ENCODE data around the gene MYH6.

The MYH6 gene

DNA sequence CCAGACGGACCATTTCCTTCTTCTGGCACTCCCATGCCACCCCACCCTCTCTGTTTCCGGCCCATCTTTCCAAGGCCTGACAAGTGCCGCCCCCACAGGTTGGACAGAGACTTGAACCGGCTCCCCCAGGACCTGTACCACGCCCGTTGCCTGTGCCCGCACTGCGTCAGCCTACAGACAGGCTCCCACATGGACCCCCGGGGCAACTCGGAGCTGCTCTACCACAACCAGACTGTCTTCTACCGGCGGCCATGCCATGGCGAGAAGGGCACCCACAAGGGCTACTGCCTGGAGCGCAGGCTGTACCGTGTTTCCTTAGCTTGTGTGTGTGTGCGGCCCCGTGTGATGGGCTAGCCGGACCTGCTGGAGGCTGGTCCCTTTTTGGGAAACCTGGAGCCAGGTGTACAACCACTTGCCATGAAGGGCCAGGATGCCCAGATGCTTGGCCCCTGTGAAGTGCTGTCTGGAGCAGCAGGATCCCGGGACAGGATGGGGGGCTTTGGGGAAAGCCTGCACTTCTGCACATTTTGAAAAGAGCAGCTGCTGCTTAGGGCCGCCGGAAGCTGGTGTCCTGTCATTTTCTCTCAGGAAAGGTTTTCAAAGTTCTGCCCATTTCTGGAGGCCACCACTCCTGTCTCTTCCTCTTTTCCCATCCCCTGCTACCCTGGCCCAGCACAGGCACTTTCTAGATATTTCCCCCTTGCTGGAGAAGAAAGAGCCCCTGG lies 32.4 kb downstream of the MYH6 start:
- no peak for FAIRE-seq

DNA sequence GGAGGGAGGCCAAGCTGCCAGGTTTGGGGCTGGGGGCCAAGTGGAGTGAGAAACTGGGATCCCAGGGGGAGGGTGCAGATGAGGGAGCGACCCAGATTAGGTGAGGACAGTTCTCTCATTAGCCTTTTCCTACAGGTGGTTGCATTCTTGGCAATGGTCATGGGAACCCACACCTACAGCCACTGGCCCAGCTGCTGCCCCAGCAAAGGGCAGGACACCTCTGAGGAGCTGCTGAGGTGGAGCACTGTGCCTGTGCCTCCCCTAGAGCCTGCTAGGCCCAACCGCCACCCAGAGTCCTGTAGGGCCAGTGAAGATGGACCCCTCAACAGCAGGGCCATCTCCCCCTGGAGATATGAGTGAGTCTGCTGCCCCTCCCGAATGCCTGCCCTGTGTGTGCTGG lies 35.0 kb downstream of the MYH6 start:
- FAIRE-seq = no peak

DNA sequence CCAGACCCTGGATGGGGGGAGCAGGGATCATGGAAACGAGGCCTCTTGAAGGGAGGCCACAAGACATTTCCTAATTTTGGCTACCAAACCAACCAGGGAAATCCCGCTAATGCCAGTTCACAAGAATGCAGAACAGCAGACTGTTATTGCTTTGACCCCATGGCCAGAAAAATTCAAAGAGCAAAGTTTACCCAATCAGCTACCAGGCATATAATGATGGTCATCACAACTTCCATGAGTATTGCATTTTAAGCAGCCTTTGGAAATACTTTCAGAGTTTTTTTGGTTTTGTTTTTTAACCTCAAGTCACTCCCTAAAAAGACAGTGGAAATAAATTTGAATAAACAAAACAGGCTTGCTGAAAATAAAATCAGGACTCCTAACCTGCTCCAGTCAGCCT lies 35.6 kb downstream of the MYH6 start, which contains the start of gene IL25:
Gene IL25, plus strand, starts transcription at position 301 of the 400 bp plus-strand sequence.
- no peak for FAIRE-seq

DNA sequence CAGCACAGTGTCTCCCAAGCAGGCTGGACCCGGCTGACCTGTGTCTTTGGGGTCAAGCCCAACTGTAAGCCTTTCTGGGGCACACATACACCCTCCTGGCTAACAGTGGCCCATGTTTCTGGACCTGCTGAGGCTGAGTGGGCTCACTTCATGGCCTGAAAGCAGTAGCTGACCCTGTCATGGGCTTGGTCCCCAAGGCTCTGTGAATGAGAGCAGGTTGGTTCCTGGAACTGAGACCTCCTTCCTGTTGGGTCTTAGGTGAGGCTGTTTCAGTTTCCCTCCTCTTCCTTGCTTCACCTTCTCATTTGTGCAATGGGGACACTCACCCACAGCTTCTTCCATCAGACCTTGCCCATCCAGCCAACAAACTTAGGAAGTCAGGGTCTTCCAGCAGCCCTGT lies 36.2 kb downstream of the MYH6 start:
- no peak for FAIRE-seq

DNA sequence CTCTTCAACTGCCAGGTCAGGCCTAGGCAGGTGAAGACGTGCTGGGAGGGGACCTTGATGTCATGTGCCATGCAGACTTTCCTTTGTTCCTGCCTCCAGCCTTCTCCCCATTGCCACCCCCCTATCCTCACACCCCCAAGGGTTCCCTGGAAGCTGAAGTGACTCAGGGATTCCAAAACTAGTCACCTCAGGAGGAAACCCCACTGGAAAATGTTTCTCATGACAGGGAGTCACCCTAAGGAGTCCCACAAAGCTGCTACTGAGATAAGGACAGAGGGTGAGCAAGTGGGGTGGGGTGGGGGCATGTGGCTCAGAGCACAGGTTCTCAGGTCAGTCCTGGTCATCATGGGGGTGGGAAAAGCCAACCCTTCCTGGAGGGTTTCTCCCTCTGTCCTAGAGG lies 37.9 kb downstream of the MYH6 start:
- no peak for FAIRE-seq

DNA sequence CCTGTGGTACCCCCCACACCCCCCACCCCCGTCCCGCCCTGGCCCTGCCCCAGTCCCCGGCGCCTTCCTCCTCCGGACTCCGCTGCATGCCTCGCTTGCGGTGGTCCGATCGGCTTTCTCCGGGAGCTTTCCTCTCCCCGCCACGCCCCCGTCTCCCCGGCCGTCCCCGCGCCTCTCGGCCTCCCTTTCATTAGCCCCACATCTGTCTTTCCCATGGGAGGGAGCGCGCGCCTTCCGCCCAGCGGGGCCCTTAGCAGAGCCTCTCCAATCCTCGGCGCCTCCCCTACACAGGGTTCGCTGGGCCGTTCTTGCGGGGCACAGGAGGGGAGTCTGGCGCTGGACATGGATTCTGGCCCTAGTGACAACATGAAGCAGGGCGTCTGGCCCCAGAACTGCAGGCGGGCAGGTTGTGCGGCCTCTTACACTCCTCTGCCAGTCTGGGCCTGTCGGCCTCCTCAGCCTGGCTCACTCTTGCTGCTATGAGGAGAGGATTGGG lies 41.6 kb downstream of the MYH6 start:
- FAIRE-seq = no peak

DNA sequence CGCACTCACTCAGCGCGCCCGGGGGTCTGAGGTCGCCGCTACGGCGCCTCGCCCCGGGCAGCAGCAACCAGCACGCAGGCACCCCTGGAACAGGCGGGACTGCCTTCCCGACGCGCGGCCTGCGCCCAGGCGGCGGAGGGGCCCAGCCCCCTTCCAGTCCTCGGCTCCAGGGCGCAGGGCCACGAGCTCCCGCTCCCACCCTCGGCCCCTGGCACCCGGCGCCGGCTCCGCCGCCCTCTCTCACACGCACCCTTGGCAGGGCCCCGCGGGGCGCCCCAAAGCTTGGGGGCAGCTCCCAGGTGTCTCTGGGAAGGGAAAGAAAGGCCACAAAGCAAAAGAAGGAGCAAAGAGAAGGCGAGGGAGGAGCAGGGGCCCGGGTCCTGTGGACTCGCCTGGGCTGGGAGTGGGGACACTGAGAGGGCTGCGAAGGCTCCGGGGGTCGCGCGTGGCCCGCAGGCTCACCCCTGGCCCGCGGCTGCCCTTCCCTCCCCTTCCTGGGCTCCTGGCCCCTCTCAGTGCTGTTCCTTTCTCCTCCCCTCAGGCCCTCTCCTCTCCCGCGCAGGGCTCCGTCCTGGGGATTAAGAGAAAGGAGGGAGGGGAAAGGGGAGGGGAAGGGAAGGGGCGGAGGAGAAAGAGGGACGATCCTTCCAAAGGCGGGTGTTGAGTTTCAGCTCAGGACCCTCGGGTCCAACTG lies 42.2 kb downstream of the MYH6 start:
- FAIRE-seq = no peak

DNA sequence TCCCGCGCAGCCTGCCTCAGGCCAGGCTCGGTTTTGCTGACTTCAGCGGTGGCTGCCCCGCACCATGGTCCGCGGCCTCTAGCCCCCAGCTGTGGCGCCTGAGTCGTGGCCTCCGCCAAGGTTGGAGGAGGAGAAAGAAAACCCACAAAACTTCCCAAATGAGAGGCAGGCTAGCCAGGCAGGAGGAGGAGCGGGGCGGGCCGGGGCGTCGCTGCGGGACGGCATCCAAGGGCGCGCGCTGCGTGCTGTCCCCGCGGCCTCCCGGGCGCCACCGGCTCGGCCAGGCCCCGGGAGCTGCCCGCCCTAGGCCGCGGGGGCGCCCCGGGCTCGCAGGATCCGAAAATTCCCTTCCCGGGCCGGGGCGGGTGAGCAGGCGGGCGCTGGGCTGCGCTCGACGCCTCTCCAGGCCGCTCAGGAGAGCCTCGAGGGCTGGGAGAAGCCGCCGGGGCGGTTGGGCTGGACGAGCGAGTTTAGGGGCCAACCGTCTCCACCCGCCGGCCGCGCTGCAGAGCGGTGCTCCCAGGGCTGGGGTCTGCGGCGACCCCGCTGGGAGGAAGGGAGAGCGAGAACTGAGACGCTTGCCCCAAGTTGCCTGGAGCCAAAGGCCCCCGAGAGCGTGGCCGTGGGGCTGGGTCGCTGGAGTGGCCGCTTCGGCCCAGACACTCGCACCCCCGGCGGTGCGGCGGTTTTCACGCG lies 42.9 kb downstream of the MYH6 start, which contains the start of gene EFS:
Gene EFS, minus strand, starts transcription at position 137 of the 696 bp plus-strand sequence. CDS start 147 bp downstream, outside the sequence.
- no peak for FAIRE-seq

DNA sequence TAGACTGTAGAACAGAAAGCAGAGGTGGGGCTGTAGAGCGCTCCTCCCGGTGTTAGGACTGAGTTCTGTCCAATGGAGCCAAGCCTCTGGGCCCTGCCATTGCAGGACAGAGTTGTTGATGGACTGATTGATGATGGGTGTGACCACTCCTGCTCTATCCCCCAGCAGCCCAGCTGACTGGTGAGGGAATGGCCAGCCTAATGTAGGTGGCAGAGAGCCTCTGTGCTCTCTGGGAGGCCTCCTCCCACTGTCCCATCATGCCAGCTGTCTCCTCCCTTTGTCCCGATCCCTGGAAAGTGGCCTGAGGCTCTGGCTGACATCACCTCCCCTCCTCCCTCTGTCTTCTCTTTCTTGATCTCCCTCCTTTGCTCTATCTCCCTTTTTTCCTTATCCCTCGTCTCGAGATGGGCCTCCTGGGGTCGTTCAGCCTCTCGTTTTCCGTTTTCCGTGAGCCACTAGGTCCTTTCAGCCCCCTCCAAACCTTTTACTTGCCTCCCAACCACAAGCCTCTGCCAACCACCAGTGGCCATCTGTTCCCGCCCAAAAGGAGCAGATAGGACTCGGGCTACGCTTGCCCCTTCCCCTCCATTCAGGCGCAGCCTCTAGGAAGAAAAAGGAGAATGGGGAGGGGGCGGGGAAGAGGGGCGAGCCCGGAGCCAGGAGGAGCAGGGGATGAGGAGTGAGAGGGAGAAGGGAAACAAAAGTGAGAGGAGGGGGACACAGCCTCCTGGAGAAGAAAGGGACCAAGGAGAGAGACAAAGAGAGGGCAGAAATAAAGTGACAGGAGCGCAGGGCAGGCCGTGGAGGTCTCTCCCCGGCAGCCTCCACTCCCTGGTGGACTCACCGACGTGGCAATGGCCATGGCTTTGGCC lies 43.7 kb downstream of the MYH6 start:
- no peak for FAIRE-seq

DNA sequence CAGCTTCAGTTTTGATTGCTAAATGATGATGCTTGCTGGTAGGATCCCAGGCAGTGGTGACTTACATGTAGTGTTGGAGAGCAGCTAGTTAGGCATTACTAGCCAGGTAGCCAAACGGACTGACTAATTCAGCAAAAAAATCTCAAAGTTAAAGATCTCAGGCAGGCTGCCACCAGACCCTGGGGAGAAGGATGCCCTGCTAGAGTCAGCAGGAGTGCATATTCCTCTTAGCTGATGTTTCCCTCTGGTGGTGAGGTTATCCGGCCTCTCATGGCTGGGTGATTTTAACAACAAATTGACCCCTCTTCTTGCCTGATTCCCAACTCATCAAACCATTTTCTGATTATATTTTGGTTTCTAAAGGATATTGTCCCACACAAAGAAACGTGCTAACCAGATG lies 45.9 kb downstream of the MYH6 start:
- no peak for FAIRE-seq

DNA sequence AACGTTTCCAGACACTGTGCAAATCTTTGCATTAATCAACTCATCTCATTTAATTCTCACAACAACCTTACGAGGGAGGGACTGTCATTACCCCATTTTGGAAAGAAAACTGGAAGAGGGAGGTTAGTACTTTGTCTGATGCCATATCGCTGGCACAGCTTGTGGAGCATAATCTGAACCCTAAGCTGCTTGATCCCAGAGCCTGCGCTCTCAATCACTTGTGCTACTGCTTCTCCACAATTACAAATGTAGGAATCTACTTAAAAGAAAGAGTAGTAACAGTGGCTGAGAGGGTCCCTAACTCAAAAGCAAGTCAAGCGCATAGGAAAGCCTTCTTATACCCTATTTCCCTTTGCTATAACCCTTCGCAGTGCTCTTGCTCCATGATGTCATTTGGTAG lies 46.3 kb downstream of the MYH6 start:
- no peak for FAIRE-seq

DNA sequence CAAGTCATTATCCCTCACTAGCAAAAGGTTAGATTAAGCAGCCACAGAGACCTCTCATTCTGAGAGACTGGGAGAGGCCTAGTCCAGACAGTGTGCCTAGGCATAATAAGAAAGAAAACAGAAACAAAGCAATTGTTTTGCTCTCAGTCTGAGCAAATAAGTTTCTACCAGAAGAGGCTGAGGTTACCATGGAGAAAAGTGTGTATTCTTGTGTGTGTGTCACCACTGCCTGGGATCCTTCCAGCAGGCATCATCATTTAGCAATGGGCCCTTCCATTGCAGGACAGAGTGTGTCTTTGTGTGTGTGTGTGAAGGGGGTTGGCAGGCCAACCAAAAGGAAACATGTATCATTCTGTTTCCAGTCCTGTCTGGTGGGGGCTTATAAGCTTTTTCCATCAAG lies 46.8 kb downstream of the MYH6 start:
- FAIRE-seq = no peak

DNA sequence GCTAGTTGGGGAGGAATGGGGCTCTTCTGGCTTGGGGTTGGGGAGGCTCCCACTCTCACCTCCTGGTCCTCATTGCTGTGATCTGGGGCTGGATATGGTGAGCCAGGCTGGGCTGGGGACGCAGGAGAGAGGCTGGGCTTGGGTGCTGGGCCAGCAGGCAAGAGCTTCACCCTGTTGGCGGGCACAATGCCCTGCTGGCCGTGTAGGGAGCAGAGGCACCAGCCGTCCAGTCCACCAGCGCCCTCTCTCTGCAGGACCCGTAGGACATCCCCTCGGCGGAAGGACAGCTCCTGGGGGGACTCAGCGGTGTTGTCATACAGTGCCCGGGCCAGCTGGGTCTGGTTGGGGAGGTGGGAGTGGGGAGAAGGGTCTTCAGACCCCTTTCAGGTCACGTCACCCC lies 47.6 kb downstream of the MYH6 start:
- FAIRE-seq = no peak

DNA sequence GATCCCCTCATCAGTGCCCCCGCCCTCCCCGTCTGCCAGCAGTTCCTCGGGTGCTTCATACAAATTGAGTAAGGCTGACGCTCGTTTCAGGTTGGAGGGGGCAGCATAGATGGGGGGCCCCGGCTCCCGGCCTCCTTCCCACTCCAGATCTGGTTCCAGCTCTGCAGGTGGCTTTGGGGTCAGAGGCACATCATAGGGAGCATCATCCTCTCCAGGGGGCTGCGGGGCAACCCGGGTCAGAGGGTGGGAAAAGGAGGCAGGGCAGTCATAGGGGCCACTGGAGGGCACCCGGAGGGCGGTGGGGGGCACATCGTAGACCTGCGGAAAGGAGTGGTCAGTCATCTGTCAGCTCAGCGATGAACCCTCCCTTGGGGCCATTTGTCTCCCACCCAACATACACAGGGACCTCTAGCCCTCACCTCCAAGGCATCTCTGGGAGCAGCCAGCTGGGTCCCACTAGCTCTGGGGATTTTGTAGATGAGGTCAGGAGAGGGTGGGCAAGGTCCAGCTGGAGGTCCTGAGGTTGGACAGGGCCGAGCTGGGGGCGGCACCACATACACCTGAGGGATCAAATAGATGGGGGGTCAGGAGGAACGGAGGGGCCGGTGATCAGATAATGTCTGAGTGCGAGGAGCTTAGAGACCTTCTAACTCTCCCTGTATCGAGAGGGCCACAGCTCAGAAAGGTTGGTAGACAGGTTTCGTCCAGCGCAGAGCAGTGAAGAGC lies 48.2 kb downstream of the MYH6 start:
- no peak for FAIRE-seq

DNA sequence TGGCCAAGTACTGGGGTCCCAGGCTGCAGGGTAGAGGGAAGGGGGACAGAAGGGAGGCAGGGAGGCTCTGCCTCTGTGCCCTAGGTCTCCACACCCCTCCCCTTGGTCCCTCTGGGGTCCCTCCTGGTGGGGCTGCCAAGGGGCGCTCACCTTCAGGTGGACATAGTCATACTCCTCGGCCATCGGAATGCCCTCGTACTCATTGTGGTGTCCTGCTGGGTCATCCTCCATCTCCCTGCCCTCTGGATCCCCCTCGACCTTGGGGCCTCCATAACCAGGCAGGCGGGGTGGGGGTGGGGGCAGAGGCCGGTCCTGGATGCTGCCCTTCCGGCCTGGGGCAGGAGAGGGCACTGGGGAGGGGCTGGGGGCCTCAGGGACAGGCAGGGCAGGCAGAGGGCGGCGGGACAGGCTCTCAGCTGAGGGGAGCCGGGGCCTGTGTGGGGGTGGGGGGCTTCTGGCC lies 48.9 kb downstream of the MYH6 start:
- FAIRE-seq = no peak

DNA sequence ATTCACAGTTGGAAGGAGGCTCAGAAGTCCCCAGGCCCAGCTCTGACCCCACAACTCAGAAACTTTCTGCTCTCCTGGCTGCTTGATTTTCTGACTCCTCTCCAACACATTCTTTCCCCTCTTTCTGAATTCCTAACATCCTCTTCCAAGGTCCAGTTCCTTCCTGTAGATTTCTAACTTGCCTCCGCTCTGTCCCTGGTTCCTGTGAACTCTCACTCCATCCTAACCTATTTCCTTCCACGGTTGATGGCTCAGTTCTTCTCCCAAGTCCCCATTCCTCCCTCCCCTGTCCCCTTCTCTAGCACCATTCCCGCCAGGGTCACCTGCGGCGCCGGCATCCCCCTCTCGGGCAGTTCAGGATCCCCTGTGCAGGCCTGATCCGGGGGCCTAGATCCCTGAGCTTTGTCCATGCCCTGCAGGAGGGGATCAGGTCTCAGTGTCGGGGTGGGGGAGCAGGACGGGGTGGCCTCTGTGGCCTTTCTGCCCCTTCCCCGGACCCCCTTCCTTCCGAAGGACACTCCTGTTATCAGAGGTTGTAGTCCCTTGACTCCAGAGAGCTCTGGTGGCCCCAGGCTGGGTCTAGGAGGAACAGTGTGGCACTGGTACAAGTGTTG lies 49.4 kb downstream of the MYH6 start:
- FAIRE-seq = no peak

DNA sequence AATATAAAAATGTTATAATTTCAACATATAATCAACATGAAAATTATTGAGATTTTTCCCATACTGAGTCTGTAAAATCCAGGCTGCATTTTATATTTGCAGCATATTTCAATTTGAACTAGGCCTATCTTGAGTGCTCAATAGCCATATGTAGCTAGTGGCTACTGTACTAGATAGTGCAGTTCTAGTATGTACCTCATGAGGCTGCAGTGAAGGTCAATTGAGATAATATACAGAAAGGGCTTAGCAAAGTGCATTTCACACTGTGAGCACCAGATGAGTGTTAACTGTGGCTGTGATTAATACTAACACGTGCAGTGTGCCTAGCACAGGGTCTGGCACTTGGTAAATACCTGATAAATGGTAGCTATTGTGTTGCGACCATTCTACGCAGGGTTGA lies 50.0 kb downstream of the MYH6 start:
- FAIRE-seq = no peak

DNA sequence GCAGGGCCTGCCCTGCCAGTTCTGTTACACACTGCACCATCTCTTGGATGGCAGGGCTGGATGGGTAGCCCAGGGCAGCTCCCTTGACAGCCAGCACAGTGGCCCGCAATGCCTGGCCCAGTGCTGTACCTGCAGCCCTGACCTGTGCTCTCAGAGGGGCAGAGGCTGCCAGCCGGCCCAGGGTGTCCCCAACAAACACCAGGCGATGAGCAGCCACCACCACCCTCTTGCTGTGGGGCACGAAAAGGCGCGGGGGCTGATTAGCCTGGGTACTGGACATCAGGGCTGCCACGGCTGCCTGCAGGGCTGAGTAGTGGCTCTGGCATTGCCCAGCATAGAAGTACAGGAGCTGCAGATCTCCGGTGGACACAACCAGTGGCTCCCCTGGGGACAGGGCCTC lies 50.8 kb downstream of the MYH6 start:
- no peak for FAIRE-seq

DNA sequence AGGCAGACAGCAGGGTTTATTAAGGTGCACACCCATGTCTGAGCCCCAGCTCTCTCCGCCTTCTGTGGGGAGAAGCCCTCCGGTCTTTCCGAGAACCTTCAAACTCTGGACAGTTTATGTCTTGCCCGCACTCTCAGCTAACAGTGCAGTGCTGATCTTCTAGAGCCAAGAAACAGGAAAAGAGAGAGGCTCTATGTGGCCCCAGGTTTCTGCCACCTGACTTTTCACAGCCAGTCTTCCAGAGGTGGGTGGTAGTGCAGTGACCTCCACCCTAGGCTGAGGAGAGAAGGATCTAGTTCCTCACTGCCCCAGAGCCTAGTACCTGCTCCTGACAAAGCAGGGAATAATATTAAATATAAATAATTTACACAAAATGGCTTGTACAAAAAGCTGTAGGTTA lies 51.4 kb downstream of the MYH6 start:
- no peak for FAIRE-seq

DNA sequence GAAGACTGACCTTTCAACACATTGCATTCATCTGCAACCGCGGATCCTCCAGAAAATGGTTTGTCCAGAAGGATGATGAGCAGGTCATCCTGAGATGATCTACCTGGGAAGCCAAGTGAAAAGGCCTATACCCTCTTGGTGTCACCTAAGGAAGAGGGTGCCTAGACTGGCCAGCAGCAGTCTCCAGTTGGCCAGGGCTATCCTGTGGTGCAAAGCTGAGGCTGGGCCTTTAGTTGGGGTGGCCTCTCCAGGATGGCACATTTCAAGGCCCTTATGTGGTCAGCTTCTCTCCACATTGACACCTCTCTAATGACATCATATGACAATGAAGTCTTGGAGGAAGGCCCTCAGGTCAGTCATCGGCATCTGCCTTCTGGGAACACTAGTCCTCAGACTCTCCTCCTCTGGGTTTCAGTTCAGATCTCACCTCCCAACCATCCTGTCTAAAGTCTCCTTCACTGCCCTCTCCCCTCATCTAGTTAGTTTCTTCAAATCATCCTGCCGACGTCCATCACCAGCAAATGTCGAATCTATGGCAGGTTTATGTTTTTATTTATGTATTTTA lies 52.1 kb downstream of the MYH6 start:
- FAIRE-seq = no peak

DNA sequence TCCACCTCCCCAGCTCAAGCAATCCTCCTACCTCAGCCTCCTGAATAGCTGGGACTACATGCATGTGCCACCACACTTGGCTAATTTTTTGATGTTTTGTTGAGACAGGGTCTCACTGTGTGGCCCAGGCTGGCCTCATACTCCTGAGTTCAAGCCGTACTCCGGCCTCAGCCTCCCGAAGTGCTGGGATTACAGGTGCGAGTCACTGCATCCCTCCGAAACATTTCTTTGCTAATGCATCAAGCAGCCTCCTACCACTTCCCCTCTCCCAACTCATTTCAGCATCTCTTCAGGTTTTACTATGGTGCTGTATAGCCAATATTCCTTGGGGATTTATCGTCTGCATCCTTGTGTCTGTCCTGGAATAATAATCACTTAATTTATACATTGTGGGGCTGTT lies 53.1 kb downstream of the MYH6 start:
- FAIRE-seq = no peak
